Measurements from ENCODE around the gene KCNQ1. TPM values are rescaled to one million over a fixed set of nuclear protein-coding genes. Genes with fewer than 3 reads are reported as not detected.

Gene KCNQ1
- total and polyA plus RNA-seq, 2 donors (not counting 1 experiment from before 2014, with no cell fraction given) = 21.5 to 28.8 TPM

DNA sequence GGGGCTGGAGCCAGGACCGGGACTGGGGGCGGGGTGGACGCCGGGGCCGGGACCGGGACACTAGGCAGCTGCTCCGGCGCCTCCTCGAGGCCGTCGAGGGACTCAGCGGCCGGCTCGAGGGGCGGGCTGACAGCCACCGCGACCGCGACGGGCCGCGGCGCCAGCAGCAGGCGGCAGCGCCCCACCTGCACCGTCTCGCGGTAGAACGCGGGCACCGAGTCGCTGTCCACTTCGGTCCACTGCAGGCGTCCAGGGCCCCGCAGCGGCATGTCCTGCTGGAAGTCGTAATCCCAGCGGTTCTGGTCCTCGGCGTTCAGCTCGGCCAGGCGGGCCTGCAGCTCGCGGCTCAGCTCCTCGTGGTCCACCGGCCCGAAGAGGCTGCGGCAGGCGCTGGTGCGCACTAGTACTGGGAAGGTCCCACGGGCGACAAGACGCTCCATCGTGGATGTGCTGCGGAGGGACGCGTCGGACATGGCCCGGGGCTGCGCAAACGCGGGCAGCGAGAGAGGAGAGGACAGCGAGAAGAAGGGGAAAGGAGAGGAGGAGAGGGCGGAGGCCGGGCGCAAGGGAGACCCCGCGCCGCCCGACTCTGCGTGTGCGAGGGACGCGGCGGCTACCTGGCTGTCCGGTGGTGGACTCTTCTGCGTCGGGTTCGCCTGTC is 440.3 kb downstream of the KCNQ1 start:
- no peak overlapping the region for H3K27ac ChIP-seq (ENCODE audit: low read length in 2 of 2)
- intact Hi-C loops (cut with micrococcal nuclease) = loop anchor here (1.0 to 5.0 kb wide), 5 partner anchors 107 to 583 kb away; partner anchors contain the start of genes C11orf21, NAP1L4 and TSPAN32
- Mint-ChIP-seq H3K4me1 (peaks cover 16% of the 10 kb centered on the region), H3K27ac (peak overlapping the region; percentile 56), H3K27me3 (peaks cover 17% of the 10 kb centered on the region), H3K9me3 (ENCODE audit: insufficient read depth) (no peaks in the 10 kb centered on the region), H3K4me3 (peak overlapping the region; percentile 95)
- DNase-seq (peak; percentile 67), ATAC-seq (ENCODE audit: low read depth) (peak; percentile 5)
- ChIA-PET CTCF (interaction anchor here (16.1 kb wide), 1 partner anchor 354 kb away, joined by 595 read pairs; no protein-coding TSS in a partner anchor), POLR2A (interaction anchor here (0.6 to 1.0 kb wide), 2 partner anchors 352 to 687 kb away, joined by 3 to 6 read pairs; no protein-coding TSS in a partner anchor)
- TF ChIP-seq, protein P1, sequence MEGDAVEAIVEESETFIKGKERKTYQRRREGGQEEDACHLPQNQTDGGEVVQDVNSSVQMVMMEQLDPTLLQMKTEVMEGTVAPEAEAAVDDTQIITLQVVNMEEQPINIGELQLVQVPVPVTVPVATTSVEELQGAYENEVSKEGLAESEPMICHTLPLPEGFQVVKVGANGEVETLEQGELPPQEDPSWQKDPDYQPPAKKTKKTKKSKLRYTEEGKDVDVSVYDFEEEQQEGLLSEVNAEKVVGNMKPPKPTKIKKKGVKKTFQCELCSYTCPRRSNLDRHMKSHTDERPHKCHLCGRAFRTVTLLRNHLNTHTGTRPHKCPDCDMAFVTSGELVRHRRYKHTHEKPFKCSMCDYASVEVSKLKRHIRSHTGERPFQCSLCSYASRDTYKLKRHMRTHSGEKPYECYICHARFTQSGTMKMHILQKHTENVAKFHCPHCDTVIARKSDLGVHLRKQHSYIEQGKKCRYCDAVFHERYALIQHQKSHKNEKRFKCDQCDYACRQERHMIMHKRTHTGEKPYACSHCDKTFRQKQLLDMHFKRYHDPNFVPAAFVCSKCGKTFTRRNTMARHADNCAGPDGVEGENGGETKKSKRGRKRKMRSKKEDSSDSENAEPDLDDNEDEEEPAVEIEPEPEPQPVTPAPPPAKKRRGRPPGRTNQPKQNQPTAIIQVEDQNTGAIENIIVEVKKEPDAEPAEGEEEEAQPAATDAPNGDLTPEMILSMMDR (IDR thresholded peaks at IDR 0.05) = peak; percentile 27
- peak; percentile 41 for TF ChIP-seq EZH2 (IDR thresholded peaks at IDR 0.05; ENCODE audit: borderline replicate concordance, insufficient read depth, low read depth, low read length, poor library complexity, severe bottlenecking)
- WGBS (ENCODE audit: insufficient coverage) = under 1% methylated on average over 80 of the region's 80 CpGs
- H3K4me2 ChIP-seq (replicated peaks; ENCODE audit: low read depth, low read length, poor library complexity, severe bottlenecking) = peak overlapping the region; percentile 97
- H2AFZ ChIP-seq (ENCODE audit: insufficient read depth, low read depth, low read length, poor library complexity, severe bottlenecking) = peak overlapping the region; percentile 86
- H3K4me3 ChIP-seq (ENCODE audit: control extremely low read depth in 1 of 5, extremely low read depth in 1 of 5, insufficient read depth in 1 of 5, low read depth in 2 of 5, low read length in 4 of 5) = peak overlapping the region; percentile 39 to 93 (median 70)
- peaks cover 0 to 38% (median 7%) of the 10 kb centered on the region in 4 experiments for H3K27me3 ChIP-seq (replicated peaks in 1 of 4; ENCODE audit: control extremely low read depth in 1 of 4, control insufficient read depth in 3 of 4, insufficient read depth in 4 of 4, low read length in 3 of 4)
- H3K9ac ChIP-seq (ENCODE audit: low read length) = peak overlapping the region; percentile 71
- no peaks in the 10 kb centered on the region for H3K36me3 ChIP-seq (replicated peaks in 1 of 2; ENCODE audit: control extremely low read depth in 1 of 2, control insufficient read depth in 1 of 2, extremely low read depth in 1 of 2, insufficient read depth in 2 of 2, low read length in 1 of 2)
- no peaks in the 10 kb centered on the region for H4K20me1 ChIP-seq (ENCODE audit: control insufficient read depth, insufficient read depth, low read length, poor library complexity, severe bottlenecking)
- no peaks in the 10 kb centered on the region for H3K9me3 ChIP-seq (ENCODE audit: control extremely low read depth in 1 of 3, control insufficient read depth in 2 of 3, insufficient read depth in 1 of 3, low read length in 2 of 3)
- peaks cover 9 to 20% of the 10 kb centered on the region in 2 donors for H3K4me1 ChIP-seq (ENCODE audit: control insufficient read depth in 2 of 2, insufficient read depth in 2 of 2, low read length in 2 of 2)
- no peaks in the 10 kb centered on the region for H3K79me2 ChIP-seq (ENCODE audit: control insufficient read depth, insufficient read depth, low read length)

GRCh38 chr11:2885678-2886081 is 440.9 kb downstream of the KCNQ1 start, which contains the start of gene CDKN1C:
TSS of gene CDKN1C (minus strand) at chr11:2885775. CDS start at chr11:2885456, 319 bp downstream.
- intact Hi-C loops (cut with micrococcal nuclease) = loop anchor here (1.0 to 5.0 kb wide), 5 partner anchors 107 to 583 kb away; partner anchors contain the start of genes C11orf21, NAP1L4 and TSPAN32
- peak within 1 kb of the TSS; percentile 95 for H3K4me3 Mint-ChIP-seq
- H3K27me3 Mint-ChIP-seq = peaks cover 15% of the 10 kb centered on the region
- Histone ChIP-seq H2AFZ (ENCODE audit: insufficient read depth, low read depth, low read length, poor library complexity, severe bottlenecking) (peak within 1 kb of the TSS; percentile 86), H3K4me1 (ENCODE audit: control insufficient read depth in 2 of 2, insufficient read depth in 2 of 2, low read length in 2 of 2) (peaks cover 9 to 20% of the 10 kb centered on the region in 2 donors), H4K20me1 (ENCODE audit: control insufficient read depth, insufficient read depth, low read length, poor library complexity, severe bottlenecking) (no peaks in the 10 kb centered on the region), H3K9me3 (ENCODE audit: control extremely low read depth in 1 of 3, control insufficient read depth in 2 of 3, insufficient read depth in 1 of 3, low read length in 2 of 3) (no peaks in the 10 kb centered on the region), H3K4me2 (replicated peaks; ENCODE audit: low read depth, low read length, poor library complexity, severe bottlenecking) (peak within 1 kb of the TSS; percentile 97), H3K9ac (ENCODE audit: low read length) (peak within 1 kb of the TSS; percentile 71), H3K36me3 (replicated peaks in 1 of 2; ENCODE audit: control extremely low read depth in 1 of 2, control insufficient read depth in 1 of 2, extremely low read depth in 1 of 2, insufficient read depth in 2 of 2, low read length in 1 of 2) (no peaks in the 10 kb centered on the region), H3K79me2 (ENCODE audit: control insufficient read depth, insufficient read depth, low read length) (no peaks in the 10 kb centered on the region), H3K4me3 (ENCODE audit: control extremely low read depth in 1 of 5, extremely low read depth in 1 of 5, insufficient read depth in 1 of 5, low read depth in 2 of 5, low read length in 4 of 5) (peak within 1 kb of the TSS; percentile 39 to 93 (median 70)), H3K27me3 (replicated peaks in 1 of 4; ENCODE audit: control extremely low read depth in 1 of 4, control insufficient read depth in 3 of 4, insufficient read depth in 4 of 4, low read length in 3 of 4) (peaks cover 0 to 34% (median 7%) of the 10 kb centered on the region in 4 experiments), H3K27ac (ENCODE audit: low read length in 2 of 2) (no peak within 1 kb of the TSS)
- TF ChIP-seq EZH2 (IDR thresholded peaks at IDR 0.05; ENCODE audit: borderline replicate concordance, insufficient read depth, low read depth, low read length, poor library complexity, severe bottlenecking) = peak; percentile 2
- TF ChIP-seq, protein P1 (IDR thresholded peaks at IDR 0.05) = no peak
- WGBS (ENCODE audit: insufficient coverage) = under 1% methylated on average over 41 of the region's 61 CpGs
- CTCF ChIA-PET = interaction anchor here (1.2 to 16.1 kb wide), 4 partner anchors 8 to 466 kb away, joined by 3 to 595 read pairs (median 4); no protein-coding TSS in a partner anchor
- DNase-seq = peak; percentile 90
- H3K4me1 Mint-ChIP-seq = peaks cover 16% of the 10 kb centered on the region
- ATAC-seq (ENCODE audit: low read depth) = peak; percentile 91
- no peaks in the 10 kb centered on the region for H3K9me3 Mint-ChIP-seq (ENCODE audit: insufficient read depth)
- POLR2A ChIA-PET = interaction anchor here (0.6 to 1.0 kb wide), 2 partner anchors 353 to 688 kb away, joined by 3 to 6 read pairs; no protein-coding TSS in a partner anchor
- peak within 1 kb of the TSS; percentile 56 for H3K27ac Mint-ChIP-seq

All from B cell (primary cell).